ENCODE results near the gene SURF2. TPM values are rescaled to one million over a fixed set of nuclear protein-coding genes. Genes with fewer than 3 reads are reported as not detected.
"Not testable (repeated sequence)": the region's sequence is repeated elsewhere in the genome, so short reads cannot be mapped to it uniquely, and the experiment has no call there.

The SURF2 gene
- total RNA-seq, 1 experiment from 2014 or later: 23.0 TPM

DNA sequence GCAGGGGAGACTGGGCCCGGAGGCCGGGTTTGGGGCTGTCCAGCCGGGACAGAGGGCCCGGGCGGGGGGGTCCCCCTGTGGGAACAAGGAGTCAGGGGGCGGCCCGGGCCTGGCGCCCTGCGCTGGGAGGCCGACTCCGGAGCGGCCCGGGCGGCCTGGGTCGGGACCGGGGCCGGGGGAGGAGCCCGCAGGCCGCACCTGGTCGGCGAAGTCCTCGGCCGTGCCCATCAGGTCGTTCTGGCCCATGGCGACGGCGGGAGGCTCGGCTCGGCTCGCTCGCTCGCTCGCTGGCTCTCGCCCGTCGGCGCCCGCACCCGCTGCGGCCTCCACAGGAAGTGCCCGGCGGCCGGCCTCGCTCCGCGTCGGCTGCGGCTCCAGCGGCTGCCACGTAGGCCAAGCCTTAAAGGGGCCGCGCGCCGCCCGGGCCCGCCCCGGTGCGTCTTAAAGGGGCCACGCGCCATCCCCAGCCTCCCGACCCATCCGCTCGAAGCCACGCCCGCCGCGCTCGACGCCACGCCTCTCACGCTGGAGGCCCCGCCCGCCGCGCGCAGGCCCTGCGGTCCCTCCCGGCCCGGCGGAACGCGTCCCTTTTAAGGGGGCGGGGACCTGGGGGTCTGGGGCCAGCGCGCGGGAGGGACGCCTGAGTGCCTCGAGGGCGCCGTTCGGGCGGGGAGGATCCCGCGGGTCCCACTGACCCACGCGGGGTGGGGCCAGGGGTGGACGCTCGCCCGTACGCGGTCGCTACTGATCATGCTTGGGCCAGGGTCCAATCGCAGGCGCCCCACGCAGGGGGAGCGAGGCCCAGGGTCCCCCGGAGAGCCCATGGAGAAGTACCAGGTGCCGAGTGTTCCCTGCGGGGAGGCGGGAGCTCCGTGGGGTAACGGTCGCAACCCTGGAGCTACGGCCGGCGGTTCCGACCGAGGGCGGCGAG, 19.6 kb downstream of the SURF2 start, which contains the start of the genes STKLD1 and SURF4:
Gene STKLD1, plus strand, starts transcription at position 643 of the 931 bp plus-strand sequence. Its CDS starts 108 bp downstream, at position 751.
Gene SURF4, minus strand, starts transcription at position 337 of the 931 bp plus-strand sequence. Its CDS starts 91 bp downstream, at position 246.
- DNase-seq (ENCODE audit: low spot score): peak; percentile 87

DNA sequence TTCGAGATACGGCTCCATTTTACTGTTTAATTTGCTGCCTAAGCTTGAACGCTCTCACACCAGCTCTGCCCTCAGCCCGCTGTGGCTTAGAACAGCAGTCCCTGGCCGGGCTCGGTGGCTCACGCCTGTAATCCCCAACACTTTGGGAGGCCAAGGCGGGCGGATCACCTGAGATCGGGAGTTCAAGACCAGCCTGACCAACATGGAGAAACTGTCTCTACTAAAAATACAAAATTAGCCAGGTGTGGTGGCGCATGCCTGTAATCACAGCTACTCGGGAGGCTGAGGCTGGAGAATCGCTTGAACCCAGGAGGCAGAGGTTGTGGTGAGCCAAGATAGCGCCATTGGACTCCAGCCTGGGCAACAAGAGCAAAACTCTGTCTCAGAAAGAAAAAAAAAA, 20.9 kb downstream of the SURF2 start:
- DNase-seq (ENCODE audit: low spot score): not testable (repeated sequence)

DNA sequence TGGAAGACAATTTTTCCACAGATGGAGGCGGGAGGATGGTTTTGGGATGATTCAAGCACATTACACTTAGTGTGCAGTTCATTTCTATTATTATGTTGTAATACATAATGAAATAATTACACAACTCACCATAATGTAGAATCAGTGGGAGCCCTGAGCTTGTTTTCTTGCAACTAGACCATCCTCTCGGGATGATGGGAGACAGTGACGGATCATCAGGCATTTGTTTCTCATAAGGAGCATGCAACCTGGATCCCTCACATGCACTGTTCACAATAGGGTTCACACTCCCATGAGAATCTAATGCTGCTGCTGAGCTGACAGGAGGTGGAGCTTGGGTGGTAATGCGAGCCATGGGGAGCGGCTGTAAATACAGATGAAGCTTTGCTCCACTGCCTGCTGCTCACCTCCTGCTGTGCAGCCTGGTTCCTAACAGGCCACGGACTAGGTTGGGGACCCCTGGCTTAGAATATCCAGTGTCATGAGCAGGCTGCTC, 21.4 kb downstream of the SURF2 start:
- peak; percentile 27 for DNase-seq (ENCODE audit: low spot score)

DNA sequence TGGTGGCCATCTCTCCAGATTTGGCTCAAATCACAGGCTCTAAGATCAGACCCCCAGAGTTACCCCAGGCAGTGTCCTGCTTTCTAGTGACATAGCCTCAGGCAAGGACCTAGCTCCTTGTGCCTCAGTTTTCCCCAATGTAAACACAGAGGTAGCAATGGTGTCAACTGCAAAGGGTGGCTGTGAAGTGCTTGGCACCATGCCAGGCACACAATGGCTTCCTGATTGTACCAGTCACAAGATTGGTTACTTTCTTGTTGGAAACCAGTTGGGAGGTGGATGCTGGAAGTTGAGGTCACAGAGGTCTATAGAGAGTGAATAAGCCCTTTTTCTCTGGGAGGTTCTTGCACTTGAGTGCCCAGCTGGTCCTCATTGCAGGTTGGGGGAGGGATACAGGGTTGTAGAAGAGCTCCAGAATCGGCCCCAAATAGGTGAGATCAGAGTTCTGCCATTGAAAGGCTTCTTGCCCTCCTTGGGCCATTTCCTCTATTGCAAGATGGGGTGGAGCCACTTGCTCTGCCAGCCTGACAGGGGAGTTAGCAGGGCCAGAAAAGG, 22.1 kb downstream of the SURF2 start:
- no peak for DNase-seq (ENCODE audit: low spot score)

DNA sequence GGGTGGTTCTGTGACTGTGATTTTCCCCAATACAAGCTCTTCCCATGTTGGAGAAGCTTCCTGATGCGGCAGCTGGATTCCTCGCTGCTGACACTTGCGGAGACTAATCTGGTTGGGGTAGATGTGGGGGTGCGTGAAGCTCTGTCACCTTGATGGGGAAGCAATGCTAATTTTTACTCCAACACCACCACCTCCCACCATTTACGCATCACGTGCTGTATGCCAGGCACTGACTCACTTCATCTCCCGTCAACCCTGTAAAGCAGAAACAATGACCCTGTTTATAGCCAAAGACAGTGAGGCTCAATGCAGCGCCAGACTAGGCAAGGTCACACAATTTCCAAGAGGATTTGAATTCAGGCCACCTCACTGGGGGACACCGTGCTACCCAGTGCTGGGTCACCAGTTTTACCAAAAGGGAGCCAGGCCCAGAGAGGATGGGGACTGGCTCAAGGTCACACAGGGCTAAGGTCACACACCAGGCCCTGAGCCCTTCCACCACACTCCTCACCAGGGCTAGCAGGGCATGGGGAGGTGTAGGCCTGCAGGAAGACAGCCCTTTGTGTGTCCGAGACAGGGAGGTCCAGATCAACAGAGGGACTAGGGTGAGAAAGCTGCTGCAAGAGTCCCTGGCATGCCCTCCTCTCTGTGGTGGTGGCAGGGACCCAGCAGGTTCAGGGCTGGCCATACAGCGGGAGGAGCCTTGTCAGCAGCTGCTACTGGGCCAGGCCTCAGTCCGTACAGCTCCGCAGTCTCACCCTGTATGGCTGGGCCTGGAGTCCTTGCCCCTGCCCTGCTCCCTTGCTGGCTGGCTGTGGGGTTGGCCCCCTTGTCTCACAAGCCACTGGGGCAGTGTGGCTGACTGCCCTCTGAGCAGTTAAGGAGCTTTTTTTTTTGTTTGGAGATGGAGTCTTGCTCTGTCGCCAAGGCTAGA, 23.1 kb downstream of the SURF2 start:
- DNase-seq (ENCODE audit: low spot score): no peak

DNA sequence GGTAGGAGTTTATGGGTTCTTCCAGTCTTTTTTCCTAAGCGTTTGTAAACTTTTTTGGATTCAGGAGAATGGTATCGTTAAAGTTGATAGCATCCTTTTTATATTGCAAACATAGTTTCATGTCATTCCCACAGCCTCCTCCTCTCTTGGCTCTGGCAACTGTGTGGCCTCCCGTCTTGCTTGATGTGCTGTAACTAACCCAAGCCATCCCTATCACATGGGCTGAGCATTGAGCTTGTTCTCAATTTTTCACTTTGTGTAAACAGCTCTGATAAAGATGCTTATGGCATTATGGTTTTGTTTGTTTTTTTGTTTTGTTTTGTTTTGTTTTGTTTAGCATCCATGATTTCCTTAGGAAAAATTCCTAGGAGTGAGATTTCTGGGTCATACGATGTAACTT, 24.4 kb downstream of the SURF2 start:
- no peak for DNase-seq (ENCODE audit: low spot score)

DNA sequence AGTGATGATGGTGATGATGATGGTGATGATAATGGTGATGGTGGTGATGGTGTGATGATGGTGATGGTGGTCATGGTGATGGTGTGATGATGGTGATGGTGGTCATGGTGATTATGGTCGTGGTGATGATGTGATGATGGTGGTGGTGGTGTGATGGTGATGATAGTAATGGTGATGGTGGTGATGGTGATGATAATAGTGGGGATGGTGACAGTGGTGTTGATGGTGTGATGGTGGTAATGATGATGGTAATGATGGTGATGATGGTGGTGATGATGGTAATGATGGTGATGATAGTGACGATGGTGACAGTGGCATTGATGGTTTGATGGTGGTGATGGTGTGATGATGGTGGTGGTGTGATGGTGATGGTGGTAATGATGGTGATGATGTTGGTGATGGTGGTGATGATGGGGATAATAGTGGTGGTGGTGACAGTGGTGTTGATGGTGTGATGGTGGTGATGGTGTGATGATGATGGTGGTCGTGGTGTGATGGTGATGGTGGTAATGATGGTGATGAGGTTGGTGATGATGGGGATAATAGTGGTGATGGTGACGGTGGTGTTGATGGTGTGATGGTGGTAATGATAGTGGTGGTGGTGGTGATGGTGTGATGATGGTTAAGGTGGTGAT, 26.3 kb downstream of the SURF2 start:
- DNase-seq (ENCODE audit: low spot score): no peak

DNA sequence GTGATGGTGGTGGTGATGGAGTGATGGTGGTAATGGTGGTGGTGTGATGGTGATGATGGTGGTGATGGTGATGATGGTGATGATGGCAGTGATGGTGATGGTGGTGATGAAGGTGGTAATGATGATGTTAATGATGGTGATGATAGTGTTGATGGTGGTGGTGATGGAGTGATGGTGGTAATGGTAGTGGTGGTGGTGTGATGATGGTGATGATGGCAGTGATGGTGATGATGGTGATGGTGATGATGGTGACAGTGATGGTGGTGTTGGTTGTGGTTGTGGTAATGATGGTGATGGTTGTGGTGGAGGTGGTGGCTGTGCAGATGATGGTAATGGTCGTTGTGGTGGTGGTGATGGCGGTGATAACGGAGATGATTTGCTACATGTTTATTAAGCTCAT, 27.1 kb downstream of the SURF2 start:
- DNase-seq (ENCODE audit: low spot score): no peak

DNA sequence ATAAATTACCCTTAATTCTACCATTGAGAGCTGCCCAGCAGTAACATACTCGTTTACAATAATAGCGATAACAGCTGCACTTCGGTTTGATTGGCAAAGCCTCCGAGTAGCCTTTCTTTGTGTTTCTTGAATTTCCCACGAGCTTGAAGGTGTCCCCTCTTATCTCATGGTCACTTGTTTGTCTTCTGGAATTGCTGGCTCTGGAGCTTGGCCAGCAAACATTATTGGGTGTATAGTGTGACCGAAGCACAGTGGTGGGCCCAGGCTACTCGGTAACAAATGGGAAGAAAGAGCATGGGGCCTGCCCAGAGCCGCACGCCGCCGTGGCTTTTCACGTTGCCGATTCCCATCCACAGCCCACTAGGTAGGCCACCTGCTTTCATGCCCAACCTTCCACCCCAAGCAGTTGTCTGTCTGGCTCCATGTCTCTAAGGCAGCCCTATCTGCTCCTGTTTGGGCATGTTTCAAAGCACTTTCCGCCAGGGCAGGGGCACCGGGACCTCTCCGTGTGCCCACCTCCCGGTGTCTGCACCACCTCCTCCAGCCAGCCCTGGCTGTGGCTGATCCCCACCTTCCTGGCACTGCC, 28.5 kb downstream of the SURF2 start:
- no peak for DNase-seq (ENCODE audit: low spot score)

DNA sequence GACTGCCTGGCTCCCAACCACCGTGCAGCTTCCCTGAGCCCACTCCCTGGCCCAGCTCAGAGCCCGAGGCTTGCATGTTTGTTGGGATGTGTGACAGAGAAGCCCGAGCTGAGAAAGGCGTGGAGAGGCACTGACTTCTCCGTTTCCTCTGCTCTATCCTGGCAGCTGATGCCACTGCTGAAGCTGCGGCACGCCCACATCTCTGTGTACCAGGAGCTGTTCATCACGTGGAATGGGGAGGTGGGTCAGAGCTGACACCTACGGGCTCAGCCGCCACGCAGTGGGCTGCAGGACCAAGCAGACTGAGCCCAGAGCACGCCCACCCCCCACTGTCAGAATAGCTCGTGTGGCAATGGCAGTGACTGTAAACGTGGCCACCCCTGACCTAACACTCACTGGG, 29.1 kb downstream of the SURF2 start:
- no peak for DNase-seq (ENCODE audit: low spot score)

DNA sequence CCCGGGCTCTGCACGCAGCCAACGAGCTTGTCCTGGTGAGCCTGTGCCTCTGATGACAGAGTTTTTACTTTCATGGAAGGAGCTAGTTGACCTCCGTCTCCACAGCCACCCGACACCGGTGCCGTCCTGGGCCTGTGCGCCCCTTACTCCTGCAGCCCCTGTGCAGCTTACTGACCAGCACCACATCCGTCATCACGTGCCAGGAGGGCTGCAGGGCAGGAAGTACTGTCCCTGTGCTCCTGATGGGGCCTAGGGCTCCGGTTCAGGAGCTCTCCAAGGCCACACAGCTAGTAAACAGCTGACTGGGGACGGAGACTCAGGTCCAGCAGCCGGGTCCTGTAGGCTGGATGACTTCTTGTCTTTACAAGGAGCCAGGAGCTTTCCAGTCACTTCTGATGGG, 30.0 kb downstream of the SURF2 start:
- DNase-seq (ENCODE audit: low spot score): no peak

DNA sequence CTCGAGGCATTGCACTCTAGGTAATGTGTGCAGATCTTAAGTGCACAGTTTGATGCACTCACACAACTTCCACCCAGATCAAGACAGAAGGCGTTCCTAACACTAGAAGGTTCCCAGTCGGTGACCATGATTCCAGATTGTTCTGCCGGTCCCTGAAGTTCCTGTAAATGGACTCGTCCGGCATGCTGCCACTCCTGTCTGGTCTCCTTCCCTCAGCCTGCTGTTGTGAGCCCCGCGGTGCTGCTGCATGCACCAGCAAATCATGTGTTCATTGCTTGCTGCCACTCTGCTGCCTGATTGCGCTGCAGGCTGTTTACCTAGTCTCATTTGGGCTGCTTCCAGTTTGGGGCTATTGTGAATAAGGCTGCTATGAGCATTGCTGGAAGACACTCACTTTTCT, 31.3 kb downstream of the SURF2 start:
- no peak for DNase-seq (ENCODE audit: low spot score)

DNA sequence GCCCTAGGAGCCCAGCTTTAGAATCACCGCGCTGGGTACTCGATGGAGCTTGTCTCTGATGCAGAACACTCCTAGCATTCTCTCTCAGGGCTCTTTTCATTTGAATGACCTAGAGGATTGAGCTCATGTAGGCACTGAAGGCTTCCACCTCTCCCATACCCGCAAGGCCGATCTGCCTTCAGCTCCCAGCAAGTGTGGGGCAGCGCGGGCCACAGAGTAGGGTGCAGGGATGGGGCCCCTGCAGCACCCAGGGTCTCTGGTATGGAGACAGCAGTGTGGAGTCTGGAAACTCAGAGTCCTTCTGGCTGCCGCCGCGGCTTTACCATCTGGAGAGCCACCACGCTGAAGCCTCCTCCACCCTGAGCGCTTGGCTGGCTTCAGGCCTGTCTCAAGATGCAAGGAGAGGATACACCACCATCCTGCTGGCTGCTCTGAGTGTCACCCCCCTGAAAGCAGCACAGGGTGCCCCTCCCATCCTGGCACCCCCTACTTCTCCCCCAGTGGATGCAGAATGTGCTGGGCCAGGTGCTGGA, 32.7 kb downstream of the SURF2 start:
- no peak for DNase-seq (ENCODE audit: low spot score)

DNA sequence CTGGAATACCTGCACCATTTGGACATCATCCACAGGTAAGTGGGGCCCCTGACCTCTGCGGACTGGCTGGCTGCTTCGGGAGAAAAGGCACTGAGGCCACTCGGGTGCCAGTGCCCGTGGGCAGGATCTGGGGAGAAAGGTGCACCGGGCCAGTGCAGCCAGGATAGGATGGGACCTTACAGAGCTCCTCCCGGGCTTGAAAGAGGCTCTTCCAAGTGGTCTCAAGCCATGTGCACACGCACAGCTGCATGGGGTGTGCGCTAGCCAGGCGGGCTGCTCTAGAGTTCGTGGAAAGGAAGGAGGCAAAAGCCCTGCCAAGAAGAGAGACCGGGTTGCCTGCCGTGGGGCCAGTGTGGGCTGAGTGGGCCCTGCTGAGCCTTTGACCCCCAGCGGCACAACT, 33.2 kb downstream of the SURF2 start:
- DNase-seq (ENCODE audit: low spot score): no peak

DNA sequence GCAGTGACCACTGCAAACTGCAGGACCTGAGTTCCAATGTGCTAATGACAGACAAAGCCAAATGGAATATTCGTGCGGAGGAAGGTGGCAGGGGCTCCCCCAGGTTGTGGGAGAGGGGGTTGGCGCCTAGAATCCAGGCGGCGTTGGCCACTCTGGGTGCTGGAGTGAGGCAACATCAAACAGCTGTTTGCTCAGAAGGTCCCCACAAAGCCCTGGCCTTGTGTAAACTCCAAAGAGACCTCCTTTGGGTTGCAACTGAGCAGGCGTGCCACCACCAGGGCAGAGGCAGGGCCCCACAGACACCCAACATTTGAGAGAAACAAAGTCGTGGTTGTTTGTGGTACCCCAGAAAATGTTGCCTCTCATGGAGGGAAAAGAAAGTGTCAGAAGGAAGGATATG, 34.4 kb downstream of the SURF2 start:
- DNase-seq (ENCODE audit: low spot score): no peak

DNA sequence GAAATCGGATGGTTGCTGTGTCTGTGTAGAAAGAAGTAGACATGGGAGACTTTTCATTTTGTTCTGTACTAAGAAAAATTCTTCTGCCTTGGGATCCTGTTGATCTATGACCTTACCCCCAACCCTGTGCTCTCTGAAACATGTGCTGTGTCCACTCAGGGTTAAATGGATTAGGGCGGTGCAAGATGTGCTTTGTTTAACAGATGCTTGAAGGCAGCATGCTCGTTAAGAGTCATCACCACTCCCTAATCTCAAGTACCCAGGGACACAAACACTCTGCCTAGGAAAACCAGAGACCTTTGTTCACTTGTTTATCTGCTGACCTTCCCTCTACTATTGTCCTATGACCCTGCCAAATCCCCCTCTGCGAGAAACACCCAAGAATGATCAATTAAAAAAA, 35.1 kb downstream of the SURF2 start:
- DNase-seq (ENCODE audit: low spot score): not testable (repeated sequence)

DNA sequence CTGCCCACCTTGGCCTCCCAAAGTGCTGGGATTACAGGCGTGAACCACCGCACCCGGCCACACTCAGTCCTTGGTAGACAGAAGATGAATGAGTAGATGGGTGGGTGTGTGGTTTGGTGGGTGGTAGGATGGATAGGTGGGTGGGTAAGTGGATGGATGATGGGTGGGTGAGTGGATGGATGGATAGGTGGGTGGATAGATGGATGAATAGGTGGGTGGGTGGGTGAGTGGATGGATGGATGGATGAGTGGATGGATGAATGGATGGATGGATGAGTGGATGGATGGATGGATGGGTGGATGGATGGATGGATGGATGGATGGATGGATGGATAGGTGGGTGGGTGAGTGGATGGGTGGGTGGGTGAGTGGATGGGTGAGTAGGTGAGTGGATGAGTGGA, 36.0 kb downstream of the SURF2 start:
- not testable (repeated sequence) for DNase-seq (ENCODE audit: low spot score)

DNA sequence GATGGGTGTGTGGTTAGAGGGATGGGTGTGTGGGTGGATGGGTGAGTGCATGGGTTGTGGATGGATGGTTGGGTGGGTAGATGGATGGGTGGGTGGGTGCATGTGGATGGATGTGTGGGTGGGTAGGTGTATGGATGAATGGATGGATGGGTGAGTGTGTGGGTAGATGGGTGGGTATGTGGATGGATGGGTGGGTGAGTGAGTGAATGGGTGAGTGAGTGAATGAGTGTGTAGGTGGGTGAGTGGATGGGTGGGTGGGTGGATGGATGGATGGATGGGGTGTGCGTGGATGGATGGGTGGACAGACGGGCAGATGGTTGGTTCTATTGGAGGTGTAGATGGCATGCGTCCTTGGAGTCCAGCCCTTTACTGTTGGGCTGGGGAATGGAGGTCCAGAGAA, 37.0 kb downstream of the SURF2 start:
- DNase-seq (ENCODE audit: low spot score): no peak

DNA sequence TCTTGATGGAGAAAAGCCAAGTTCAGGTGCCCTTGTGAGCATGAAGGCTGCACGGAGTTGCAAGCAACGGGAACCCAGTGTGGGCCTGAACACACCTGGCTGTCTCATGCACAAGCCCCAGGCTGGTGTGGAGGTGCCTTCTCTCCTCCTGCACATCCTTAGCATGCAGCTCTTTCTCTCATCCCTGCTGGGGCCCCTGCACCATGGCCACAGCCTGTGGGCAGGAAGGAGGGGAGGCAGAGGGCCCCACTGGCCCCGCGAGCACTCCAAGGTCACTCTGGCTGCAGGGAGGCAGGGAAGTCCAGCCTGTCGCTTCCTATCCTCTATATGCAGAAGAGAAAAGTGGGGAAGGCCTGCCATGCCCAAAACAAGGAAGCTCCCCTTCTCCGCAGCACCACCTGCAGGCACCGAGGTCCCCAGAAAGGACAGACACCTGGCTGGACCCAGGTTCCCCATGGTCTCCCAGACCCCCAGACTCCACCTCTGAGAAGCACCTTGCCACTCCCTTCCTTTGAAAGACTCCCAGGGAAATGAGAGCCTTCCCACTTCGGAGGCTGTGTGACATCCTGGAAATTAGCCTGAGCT, 38.4 kb downstream of the SURF2 start:
- DNase-seq (ENCODE audit: low spot score): no peak

DNA sequence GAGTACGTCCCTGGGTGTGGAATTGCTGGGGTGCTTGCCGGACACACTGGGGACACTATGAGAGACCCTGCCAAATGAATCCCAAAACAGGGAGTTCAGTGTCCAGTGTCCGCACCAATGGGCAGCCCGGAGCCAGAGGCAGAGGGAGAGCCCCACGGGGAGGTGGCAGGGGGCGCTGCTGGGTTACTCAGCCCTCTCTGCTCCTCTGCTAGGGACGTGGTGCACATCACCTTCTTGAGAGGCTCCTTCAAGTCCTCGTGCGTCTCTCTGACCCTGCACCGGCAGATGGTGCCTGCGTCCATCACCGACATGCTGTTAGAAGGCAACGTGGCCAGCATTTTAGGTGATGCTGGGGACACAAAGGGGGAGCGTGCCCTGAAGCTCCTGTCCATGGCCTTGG, 40.6 kb downstream of the SURF2 start:
- no peak for DNase-seq (ENCODE audit: low spot score)
